Common myeloid progenitor, CD34-positive (primary cell): ENCODE measurements around the gene JADE2.
"Not testable (repeated sequence)": the region's sequence is repeated elsewhere in the genome, so short reads cannot be mapped to it uniquely, and the experiment has no call there.

Experiments
- CTCF ChIA-PET: fragments of 350-600 bp; sonication (Branson Sonifier 250); formaldehyde crosslinking; loops from one replicate; lab custom pipeline; 2021; ENCODE audit warnings: antibody characterized with exemption; lab: Charles Lee
- POLR2A ChIA-PET: fragments of 350-600 bp; sonication (Branson Sonifier 250); formaldehyde crosslinking; loops from one replicate; lab custom pipeline; 2021; ENCODE audit warnings: antibody characterized with exemption; lab: Charles Lee
- DNase-seq, 3 donors: peaks; one replicate each; pipeline versions ENCODE4 v3.0.0 to v3.0.0-alpha.2; 2013
- H3K27ac ChIP-seq, 2 experiments: 1 replicate in 1 of 2; 2 replicates in 1 of 2; pipeline ENCODE4 v1.7.0; 2013; ENCODE audit warnings: inconsistent platforms in 2 of 2, low read length in 2 of 2, mild to moderate bottlenecking in 2 of 2, low read depth in 1 of 2, moderate library complexity in 1 of 2; ENCODE audit not compliant: severe bottlenecking in 2 of 2, insufficient read depth in 1 of 2, poor library complexity in 1 of 2
- H3K27me3 ChIP-seq, 5 experiments: replicated peaks in 2 of 5; 1 replicate in 3 of 5; 2 replicates in 2 of 5; pipeline versions ENCODE4 v1.6.1 to v1.7.0; 2013; ENCODE audit warnings: low read length in 4 of 5, mild to moderate bottlenecking in 2 of 5, moderate library complexity in 2 of 5, inconsistent platforms in 1 of 5; ENCODE audit not compliant: insufficient read depth in 5 of 5, control insufficient read depth in 4 of 5
- H3K36me3 ChIP-seq, 4 experiments: 1 replicate in 2 of 4; 2 replicates in 2 of 4; pipeline versions ENCODE4 v1.6.1 to v1.7.0; 2013; ENCODE audit warnings: low read length in 3 of 4, control low read depth in 1 of 4, mild to moderate bottlenecking in 1 of 4; ENCODE audit not compliant: control insufficient read depth in 4 of 4, insufficient read depth in 4 of 4
- H3K4me1 ChIP-seq, 4 experiments: 1 replicate in 3 of 4; 2 replicates in 1 of 4; pipeline versions ENCODE4 v1.6.1 to v1.7.1; 2013; ENCODE audit warnings: low read length in 3 of 4, mild to moderate bottlenecking in 3 of 4, control low read depth in 1 of 4, inconsistent platforms in 1 of 4, moderate library complexity in 1 of 4; ENCODE audit not compliant: control insufficient read depth in 4 of 4, insufficient read depth in 4 of 4; ENCODE audit errors: control extremely low read depth in 1 of 4
- H3K4me3 ChIP-seq, 7 experiments: 1 replicate in 4 of 7; 2 replicates in 3 of 7; pipeline versions ENCODE4 v1.5.1 to v1.7.0; 2013; ENCODE audit warnings: mild to moderate bottlenecking in 7 of 7, low read length in 6 of 7, moderate library complexity in 6 of 7, inconsistent platforms in 2 of 7, low read depth in 2 of 7, control low read depth in 1 of 7; ENCODE audit not compliant: insufficient read depth in 4 of 7, control insufficient read depth in 1 of 7; ENCODE audit errors: extremely low read depth in 1 of 7
- H3K9me3 ChIP-seq, 5 experiments: 1 replicate in 4 of 5; 2 replicates in 1 of 5; pipeline versions ENCODE4 v1.6.1 to v1.7.1; 2013; ENCODE audit warnings: low read length in 4 of 5, mild to moderate bottlenecking in 2 of 5, inconsistent platforms in 1 of 5, low read depth in 1 of 5, moderate library complexity in 1 of 5; ENCODE audit not compliant: control insufficient read depth in 4 of 5, insufficient read depth in 2 of 5; ENCODE audit errors: control extremely low read depth in 1 of 5
- WGBS: methylation state at CpG from one replicate; pipeline ENCODE4 v1.1.5; 2013; ENCODE audit not compliant: insufficient coverage; 5-methylcytosine and 5-hydroxymethylcytosine counted together

JADE2 gene

DNA sequence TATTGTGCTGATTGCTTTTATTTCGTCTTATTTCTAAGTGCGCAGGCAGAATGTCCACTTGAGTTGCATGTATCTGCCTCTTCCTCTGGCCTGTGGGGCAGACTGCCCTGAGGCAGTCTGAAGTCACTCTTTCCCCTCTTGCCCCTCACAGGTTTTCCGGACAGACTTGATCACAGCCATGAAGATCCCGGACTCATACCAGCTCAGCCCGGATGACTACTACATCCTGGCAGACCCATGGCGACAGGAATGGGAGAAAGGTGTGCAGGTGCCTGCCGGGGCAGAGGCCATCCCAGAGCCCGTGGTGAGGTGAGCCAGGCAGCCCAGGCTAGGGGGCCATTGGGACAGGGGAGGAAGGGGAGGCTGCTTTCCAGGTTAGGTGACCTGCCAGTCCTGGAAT is 26.4 kb downstream of the JADE2 start:
- Histone ChIP-seq H3K4me3 (no peak overlapping the region), H3K36me3 (peaks cover 10 to 72% (median 55%) of the 10 kb centered on the region in 4 experiments), H3K4me1 (peaks cover 0 to 51% (median 29%) of the 10 kb centered on the region in 4 experiments), H3K27me3 (no peaks in the 10 kb centered on the region), H3K9me3 (no peaks in the 10 kb centered on the region), H3K27ac (no peak overlapping the region)
- DNase-seq: no peak
- CTCF ChIA-PET: no interaction called here
- POLR2A ChIA-PET: no interaction called here
- 100% methylated on average over 4 of the region's 8 CpGs for WGBS

- WGBS: 100% methylated on average over 2 of the region's 3 CpGs
- no peak for DNase-seq
- ChIA-PET CTCF (interaction anchor here (1.2 kb wide), 1 partner anchor 140 kb away, joined by 3 read pairs; no protein-coding TSS in a partner anchor), POLR2A (no interaction called here)
- H3K4me1 ChIP-seq: peaks cover 0 to 48% (median 30%) of the 10 kb centered on the region in 4 experiments
- H3K4me3 ChIP-seq: no peak overlapping the region
- no peaks in the 10 kb centered on the region for H3K9me3 ChIP-seq
- no peak overlapping the region for H3K27ac ChIP-seq
- H3K36me3 ChIP-seq: peaks cover 12 to 69% (median 54%) of the 10 kb centered on the region in 4 experiments
- no peaks in the 10 kb centered on the region for H3K27me3 ChIP-seq
Observed at GRCh38 chr5:134552301-134552700, 26.8 kb downstream of the JADE2 start.

- H3K36me3 ChIP-seq: peaks cover 12 to 65% (median 50%) of the 10 kb centered on the region in 4 experiments
- POLR2A ChIA-PET: not testable (repeated sequence)
- 96% methylated on average over 5 of the region's 7 CpGs for WGBS
Observed at GRCh38 chr5:134552716-134553115, 27.2 kb downstream of the JADE2 start.

GRCh38 chr5:134553821-134554267 is 28.4 kb downstream of the JADE2 start:
- no peak overlapping the region for H3K4me3 ChIP-seq
- WGBS: 95% methylated on average over 5 of the region's 6 CpGs
- no peaks in the 10 kb centered on the region for H3K27me3 ChIP-seq
- peaks cover 0 to 43% (median 28%) of the 10 kb centered on the region in 4 experiments for H3K4me1 ChIP-seq
- H3K9me3 ChIP-seq: no peaks in the 10 kb centered on the region
- peak overlapping the region in 1 of 2 experiments; percentile 78 for H3K27ac ChIP-seq
- peaks cover 12 to 54% (median 42%) of the 10 kb centered on the region in 4 experiments for H3K36me3 ChIP-seq
- CTCF ChIA-PET: interaction anchor here (0.9 to 3.2 kb wide), 5 partner anchors 9 to 172 kb away, joined by 3 to 32 read pairs (median 4); no protein-coding TSS in a partner anchor
- POLR2A ChIA-PET: interaction anchor here (2.7 kb wide), 1 partner anchor 9 kb away, joined by 17 read pairs; no protein-coding TSS in a partner anchor
- no peak for DNase-seq

More at GRCh38 chr5:134552716-134553115, 27.2 kb downstream of the JADE2 start:
- CTCF ChIA-PET: interaction anchor here (1.2 kb wide), 1 partner anchor 141 kb away, joined by 3 read pairs; no protein-coding TSS in a partner anchor
- H3K4me1 ChIP-seq: peaks cover 0 to 45% (median 30%) of the 10 kb centered on the region in 4 experiments
- H3K9me3 ChIP-seq, H3K4me3 ChIP-seq, H3K27ac ChIP-seq, H3K27me3 ChIP-seq, DNase-seq: not testable (repeated sequence)

- peaks cover 0 to 44% (median 28%) of the 10 kb centered on the region in 4 experiments for H3K4me1 ChIP-seq
- H3K36me3 ChIP-seq: peaks cover 12 to 57% (median 43%) of the 10 kb centered on the region in 4 experiments
- ChIA-PET POLR2A (interaction anchor here (2.7 kb wide), 1 partner anchor 10 kb away, joined by 17 read pairs; no protein-coding TSS in a partner anchor), CTCF (interaction anchor here (0.9 to 3.2 kb wide), 14 partner anchors 7 to 173 kb away, joined by 3 to 32 read pairs (median 5); no protein-coding TSS in a partner anchor)
- no peaks in the 10 kb centered on the region for H3K27me3 ChIP-seq
- 64% methylated on average over 14 of the region's 15 CpGs for WGBS
- DNase-seq: peak in 2 of 3 donors; percentile 34 to 50
- H3K9me3 ChIP-seq: no peaks in the 10 kb centered on the region
- peak overlapping the region; percentile 28 to 78 for H3K27ac ChIP-seq
- H3K4me3 ChIP-seq: no peak overlapping the region
Observed at GRCh38 chr5:134554319-134555222, 29.1 kb downstream of the JADE2 start.

DNA sequence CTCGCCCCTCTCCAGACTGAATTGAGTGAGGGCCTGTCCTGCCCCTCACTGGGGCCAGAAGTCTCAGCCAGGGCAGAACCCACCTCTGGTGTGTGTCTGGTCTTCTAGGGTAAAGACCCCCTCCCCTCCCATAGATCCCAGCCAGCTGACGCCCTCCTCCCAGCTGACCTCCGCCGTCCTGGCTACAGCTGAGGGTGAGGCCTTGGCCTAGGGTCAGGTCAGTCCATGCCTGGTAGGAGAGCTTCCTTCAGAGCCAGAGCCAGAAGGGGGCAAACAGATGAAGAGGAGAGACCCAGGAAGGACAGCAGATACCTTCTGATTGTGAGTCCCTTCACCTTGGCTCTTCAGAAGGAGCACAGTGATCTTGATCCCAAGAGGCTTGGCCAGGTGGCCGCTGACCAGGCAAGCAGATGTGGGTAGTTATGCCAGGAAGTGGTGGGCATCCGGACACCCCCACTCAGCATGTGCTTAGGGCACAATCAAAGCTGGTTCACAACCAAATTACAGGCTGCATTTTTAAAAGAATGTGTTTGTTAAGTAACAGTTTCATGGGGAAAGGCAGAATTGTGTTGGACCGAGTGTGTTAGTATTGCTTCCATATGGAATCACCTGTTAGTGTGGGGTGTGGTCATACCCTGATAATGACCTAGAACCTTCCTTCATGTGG is 29.9 kb downstream of the JADE2 start:
- CTCF ChIA-PET: interaction anchor here (0.8 to 3.2 kb wide), 18 partner anchors 8 to 174 kb away, joined by 3 to 32 read pairs (median 4); partner anchors contain the start of gene CDKN2AIPNL
- POLR2A ChIA-PET: interaction anchor here (0.8 to 2.7 kb wide), 5 partner anchors 11 to 144 kb away, joined by 3 to 17 read pairs (median 4); partner anchors contain the start of gene CDKN2AIPNL
- H3K27me3 ChIP-seq: no peaks in the 10 kb centered on the region
- no peaks in the 10 kb centered on the region for H3K9me3 ChIP-seq
- peak overlapping the region; percentile 71 to 78 for H3K27ac ChIP-seq
- no peak overlapping the region for H3K4me3 ChIP-seq
- H3K36me3 ChIP-seq: peaks cover 14 to 57% (median 43%) of the 10 kb centered on the region in 4 experiments
- H3K4me1 ChIP-seq: peaks cover 0 to 40% (median 28%) of the 10 kb centered on the region in 4 experiments
- 69% methylated on average over 4 of the region's 7 CpGs for WGBS
- DNase-seq: peak in 2 of 3 donors; percentile 67 to 78
